Amygdala (tissue), 56 donors: Measurements from ENCODE around the gene NAT8L.

Source experiments
- DNase-seq, 56 donors: peaks; one replicate each; lab custom pipeline; 2025; lab: John Stamatoyannopoulos, UW

The NAT8L gene

GRCh38 chr4:2085496-2085901 lies 26.4 kb downstream of the NAT8L start:
- DNase-seq, result no peak

- DNase-seq, result no peak
These were observed 28.0 kb downstream of the NAT8L start for GRCh38 chr4:2087170-2087569.

- no peak for DNase-seq
These were observed 30.1 kb downstream of the NAT8L start for GRCh38 chr4:2089222-2089621.

- DNase-seq, result no peak
These were observed 31.5 kb downstream of the NAT8L start for GRCh38 chr4:2090642-2091041.

GRCh38 chr4:2091990-2092668 lies 33.0 kb downstream of the NAT8L start:
- peak in 1 of 56 donors; percentile 62 for DNase-seq

- peak in 3 of 56 donors; percentile 6 to 42 (median 33) for DNase-seq
These were observed 33.5 kb downstream of the NAT8L start for GRCh38 chr4:2092669-2093053.

GRCh38 chr4:2093265-2093664 lies 34.1 kb downstream of the NAT8L start:
- no peak for DNase-seq

GRCh38 chr4:2094545-2094944 lies 35.4 kb downstream of the NAT8L start:
- no peak for DNase-seq

- no peak for DNase-seq
These were observed 36.3 kb downstream of the NAT8L start for GRCh38 chr4:2095236-2096072.

- no peak for DNase-seq
These were observed 37.0 kb downstream of the NAT8L start for GRCh38 chr4:2096073-2096609.

- DNase-seq, result no peak
These were observed 42.4 kb downstream of the NAT8L start for GRCh38 chr4:2101346-2102044.

GRCh38 chr4:2102045-2102883 lies 43.1 kb downstream of the NAT8L start:
- no peak for DNase-seq

GRCh38 chr4:2103127-2103842 lies 44.2 kb downstream of the NAT8L start:
- no peak for DNase-seq

GRCh38 chr4:2103843-2104547 lies 44.9 kb downstream of the NAT8L start:
- no peak for DNase-seq

- no peak for DNase-seq
These were observed 45.6 kb downstream of the NAT8L start for GRCh38 chr4:2104556-2105345.

GRCh38 chr4:2105559-2105958 lies 46.4 kb downstream of the NAT8L start:
- no peak for DNase-seq

GRCh38 chr4:2116687-2117400 lies 57.7 kb downstream of the NAT8L start:
- DNase-seq, result no peak
